ENCODE measurements around the gene C6orf15.

Gene C6orf15

GRCh38 chr6:31065556-31065955 is 46.8 kb downstream of the C6orf15 start:
- no peak for DNase-seq

GRCh38 chr6:31063906-31064435 is 48.4 kb downstream of the C6orf15 start:
- no peak for DNase-seq

Data from NCI-H187 (cell line).